Measurements from ENCODE around the gene FOXP1. TPM values are rescaled to one million over a fixed set of nuclear protein-coding genes. Genes with fewer than 3 reads are reported as not detected.

FOXP1 gene
- total and polyA plus RNA-seq, 9 of the 15 experiments (the other 6 are each of a cell fraction or from before 2014, with no cell fraction given) = 7.7 to 34.5 (median 13.7) TPM

GRCh38 chr3:71423151-71423906 lies 160.2 kb downstream of the FOXP1 start (continued):
- TF ChIP-seq ZNF592 (IDR thresholded peaks at IDR 0.05) (0 out of 2 replicates have a peak, but pooled peaks have one; percentile 14), ELF1 (tag; IDR thresholded peaks at IDR 0.05) (no peak; the same call in 1 of the 2 replicates), CBFA2T2 (conservative IDR thresholded peaks at IDR 0.05) (peak; percentile 34; the same call in 1 of the 2 replicates), GABPB2 (CRISPR knock-in tag; conservative IDR thresholded peaks at IDR 0.05) (no peak), KAT8 (IDR thresholded peaks at IDR 0.05; ENCODE audit: low read depth) (no peak)
- TF ChIP-seq, protein P1, sequence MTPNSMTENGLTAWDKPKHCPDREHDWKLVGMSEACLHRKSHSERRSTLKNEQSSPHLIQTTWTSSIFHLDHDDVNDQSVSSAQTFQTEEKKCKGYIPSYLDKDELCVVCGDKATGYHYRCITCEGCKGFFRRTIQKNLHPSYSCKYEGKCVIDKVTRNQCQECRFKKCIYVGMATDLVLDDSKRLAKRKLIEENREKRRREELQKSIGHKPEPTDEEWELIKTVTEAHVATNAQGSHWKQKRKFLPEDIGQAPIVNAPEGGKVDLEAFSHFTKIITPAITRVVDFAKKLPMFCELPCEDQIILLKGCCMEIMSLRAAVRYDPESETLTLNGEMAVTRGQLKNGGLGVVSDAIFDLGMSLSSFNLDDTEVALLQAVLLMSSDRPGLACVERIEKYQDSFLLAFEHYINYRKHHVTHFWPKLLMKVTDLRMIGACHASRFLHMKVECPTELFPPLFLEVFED (CRISPR knock-in tag; conservative IDR thresholded peaks at IDR 0.05) = no peak
